Neural cell (in vitro differentiated cells): ENCODE results near the gene SUN5.

Experiments used
- CTCF ChIP-seq: fragments of 450-650 bp; IDR thresholded peaks from 2 replicates; pipeline ENCODE4 v1.5.1; 2014; ENCODE audit warnings: antibody characterized with exemption, mild to moderate bottlenecking, moderate library complexity; ENCODE audit not compliant: poor library complexity, severe bottlenecking
- EZH2 ChIP-seq: fragments of 200-600, 300-800 bp; shearing (Covaris generic), sonication (generic); IDR thresholded peaks from 2 replicates; pipeline ENCODE4 v1.6.1; 2014; ENCODE audit warnings: antibody characterized with exemption, low read length, borderline replicate concordance, mild to moderate bottlenecking; ENCODE audit not compliant: insufficient read depth, poor library complexity, severe bottlenecking
- POLR2AphosphoS5 ChIP-seq: IDR thresholded peaks from 2 replicates; pipeline ENCODE4 v1.6.1; 2012
- SMC3 ChIP-seq: fragments of 450-650 bp; conservative IDR thresholded peaks from 2 replicates; pipeline ENCODE4 v1.6.1; 2014; ENCODE audit warnings: antibody characterized with exemption, mild to moderate bottlenecking, moderate library complexity; ENCODE audit not compliant: poor library complexity

DNA sequence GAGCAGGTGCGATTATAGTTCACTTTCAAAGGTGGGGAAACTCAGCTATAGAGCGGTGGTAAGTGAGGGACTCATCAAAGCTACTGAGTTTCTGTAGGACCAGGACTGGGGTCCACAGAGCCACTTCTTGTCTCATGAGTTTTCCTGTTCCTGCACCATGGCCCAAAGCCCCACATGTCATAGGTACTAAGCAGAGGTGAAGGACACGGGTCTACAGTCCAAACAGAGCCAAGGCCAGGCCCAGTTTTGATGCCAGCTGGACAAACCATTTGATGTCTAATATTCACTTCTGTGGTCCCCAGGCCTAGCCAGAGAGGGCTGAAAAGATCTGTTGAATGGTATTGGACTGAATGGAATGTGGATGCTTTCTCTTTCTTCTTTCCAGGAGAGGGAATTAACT, 38.2 kb upstream of the SUN5 start:
- TF ChIP-seq CTCF (no peak), SMC3 (no peak), POLR2AphosphoS5 (no peak), EZH2 (no peak)
